Astrocyte (in vitro differentiated cells and primary cell): ENCODE results near the gene CRYBA4. TPM values are rescaled to one million over a fixed set of nuclear protein-coding genes. Genes with fewer than 3 reads are reported as not detected.

ENCODE experiments used
- DNase-seq: peaks from one replicate; pipeline ENCODE4 v3.0.0-alpha.2; 2010; ENCODE audit warnings: low read depth
- FAIRE-seq: peaks from 2 replicates; lab custom pipeline; 2011; peaks lifted over from hg19 to GRCh38; lab: Jason Lieb, UNC
- H2AFZ ChIP-seq: 2 replicates; pipeline ENCODE4 v1.6.0; 2012; ENCODE audit warnings: low read depth, low read length, inconsistent platforms
- H3K27ac ChIP-seq: 2 replicates; pipeline ENCODE4 v1.5.1; 2011; ENCODE audit warnings: low read depth, low read length, inconsistent platforms
- H3K27me3 ChIP-seq: 2 replicates; pipeline ENCODE4 v1.6.0; 2011; ENCODE audit warnings: low read length, inconsistent platforms; ENCODE audit not compliant: insufficient read depth
- H3K36me3 ChIP-seq: 2 replicates; pipeline ENCODE4 v1.5.1; 2011; ENCODE audit warnings: low read length, inconsistent platforms; ENCODE audit not compliant: insufficient read depth
- H3K4me1 ChIP-seq: 2 replicates; pipeline ENCODE4 v1.5.1; 2011; ENCODE audit warnings: low read length, inconsistent platforms; ENCODE audit not compliant: insufficient read depth
- H3K4me2 ChIP-seq: 2 replicates; pipeline ENCODE4 v1.6.0; 2012; ENCODE audit warnings: low read length, inconsistent platforms
- H3K4me3 ChIP-seq: 2 replicates; pipeline ENCODE4 v1.5.1; 2011; ENCODE audit warnings: low read depth, mild to moderate bottlenecking, low read length, inconsistent platforms; ENCODE audit not compliant: insufficient read depth
- H3K79me2 ChIP-seq: 2 replicates; pipeline ENCODE4 v1.6.0; 2012; ENCODE audit warnings: mild to moderate bottlenecking, low read length, inconsistent platforms; ENCODE audit not compliant: insufficient read depth
- H3K9ac ChIP-seq: 2 replicates; pipeline ENCODE4 v1.6.0; 2012; ENCODE audit warnings: mild to moderate bottlenecking, low read length, inconsistent platforms
- H3K9me3 ChIP-seq: 2 replicates; pipeline ENCODE4 v1.5.1; 2012; ENCODE audit warnings: low read depth, mild to moderate bottlenecking, low read length, inconsistent platforms; ENCODE audit not compliant: insufficient read depth
- H4K20me1 ChIP-seq: 2 replicates; pipeline ENCODE4 v1.6.0; 2012; ENCODE audit warnings: low read length, inconsistent platforms; ENCODE audit not compliant: insufficient read depth
- H3K27ac Mint-ChIP-seq: one replicate; pipeline ENCODE4 v1.8.0; 2021; ENCODE audit warnings: mild to moderate bottlenecking, mixed read lengths; ENCODE audit not compliant: unreplicated experiment
- H3K27me3 Mint-ChIP-seq: one replicate; pipeline ENCODE4 v1.8.0; 2021; ENCODE audit warnings: low read depth, mixed read lengths; ENCODE audit not compliant: unreplicated experiment
- H3K36me3 Mint-ChIP-seq: one replicate; pipeline ENCODE4 v1.8.0; 2021; ENCODE audit warnings: low read depth, mixed read lengths; ENCODE audit not compliant: unreplicated experiment
- H3K4me1 Mint-ChIP-seq: one replicate; pipeline ENCODE4 v1.8.0; 2021; ENCODE audit warnings: low read depth, mixed read lengths; ENCODE audit not compliant: unreplicated experiment
- H3K4me3 Mint-ChIP-seq: one replicate; pipeline ENCODE4 v1.8.0; 2021; ENCODE audit warnings: mild to moderate bottlenecking, moderate library complexity, mixed read lengths; ENCODE audit not compliant: unreplicated experiment
- H3K9me3 Mint-ChIP-seq: one replicate; pipeline ENCODE4 v1.8.0; 2021; ENCODE audit warnings: mild to moderate bottlenecking, mixed read lengths; ENCODE audit not compliant: unreplicated experiment
- EZH2 ChIP-seq: IDR thresholded peaks from 2 replicates; pipeline ENCODE4 v1.6.1; 2012; ENCODE audit warnings: mild to moderate bottlenecking, low read length, inconsistent platforms; ENCODE audit not compliant: insufficient read depth
- total RNA-seq: library from RNA; stranded (reverse); gene quantifications from 2 replicates; pipeline ENCODE4 v1.2.1, GENCODE V29; 2021
- TF ChIP-seq, protein P1 (sequence below): IDR thresholded peaks from 2 replicates; pipeline ENCODE4 v1.5.1; 2011; ENCODE audit warnings: low read depth, mild to moderate bottlenecking, inconsistent platforms, low read length, moderate library complexity; ENCODE audit not compliant: insufficient read depth

Gene CRYBA4
- total RNA-seq, 1 donor from 2014 or later = 1.1 TPM

DNA sequence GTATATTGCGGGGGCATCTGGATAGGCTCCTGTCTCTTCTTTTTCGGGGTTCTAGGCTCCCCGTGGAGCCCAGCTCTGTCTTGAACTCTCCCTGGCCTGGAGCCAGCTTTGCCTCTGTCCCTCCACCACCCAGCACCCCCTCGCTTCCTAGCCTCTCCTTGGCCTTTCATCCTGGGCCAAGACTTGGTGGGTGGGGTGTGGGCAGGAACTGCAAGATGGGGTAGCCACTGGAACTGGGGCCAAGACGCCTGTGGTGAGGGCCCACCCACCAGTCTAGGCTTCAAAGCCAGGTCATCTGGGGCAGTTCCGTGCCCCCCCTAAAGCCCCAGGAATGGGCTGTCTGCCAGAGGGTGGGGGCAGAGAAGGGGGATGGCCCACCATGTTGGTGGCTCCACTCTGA lies 2.3 kb upstream of the CRYBA4 start:
- Histone ChIP-seq H3K27ac (no peak overlapping the region), H3K4me1 (peaks cover 5% of the 10 kb centered on the region), H3K4me3 (no peak overlapping the region), H3K36me3 (no peaks in the 10 kb centered on the region), H3K79me2 (no peaks in the 10 kb centered on the region), H3K9ac (no peak overlapping the region), H3K4me2 (no peak overlapping the region), H3K9me3 (no peaks in the 10 kb centered on the region), H3K27me3 (peaks cover 3% of the 10 kb centered on the region), H2AFZ (no peak overlapping the region), H4K20me1 (no peaks in the 10 kb centered on the region)
- Mint-ChIP-seq H3K4me1 (peaks cover 9% of the 10 kb centered on the region), H3K27me3 (peaks cover 26% of the 10 kb centered on the region), H3K9me3 (peaks cover 3% of the 10 kb centered on the region), H3K36me3 (no peaks in the 10 kb centered on the region), H3K4me3 (no peak overlapping the region), H3K27ac (no peak overlapping the region)
- TF ChIP-seq, protein P1, sequence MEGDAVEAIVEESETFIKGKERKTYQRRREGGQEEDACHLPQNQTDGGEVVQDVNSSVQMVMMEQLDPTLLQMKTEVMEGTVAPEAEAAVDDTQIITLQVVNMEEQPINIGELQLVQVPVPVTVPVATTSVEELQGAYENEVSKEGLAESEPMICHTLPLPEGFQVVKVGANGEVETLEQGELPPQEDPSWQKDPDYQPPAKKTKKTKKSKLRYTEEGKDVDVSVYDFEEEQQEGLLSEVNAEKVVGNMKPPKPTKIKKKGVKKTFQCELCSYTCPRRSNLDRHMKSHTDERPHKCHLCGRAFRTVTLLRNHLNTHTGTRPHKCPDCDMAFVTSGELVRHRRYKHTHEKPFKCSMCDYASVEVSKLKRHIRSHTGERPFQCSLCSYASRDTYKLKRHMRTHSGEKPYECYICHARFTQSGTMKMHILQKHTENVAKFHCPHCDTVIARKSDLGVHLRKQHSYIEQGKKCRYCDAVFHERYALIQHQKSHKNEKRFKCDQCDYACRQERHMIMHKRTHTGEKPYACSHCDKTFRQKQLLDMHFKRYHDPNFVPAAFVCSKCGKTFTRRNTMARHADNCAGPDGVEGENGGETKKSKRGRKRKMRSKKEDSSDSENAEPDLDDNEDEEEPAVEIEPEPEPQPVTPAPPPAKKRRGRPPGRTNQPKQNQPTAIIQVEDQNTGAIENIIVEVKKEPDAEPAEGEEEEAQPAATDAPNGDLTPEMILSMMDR = no peak
- TF ChIP-seq EZH2 = no peak
- FAIRE-seq = no peak
- no peak for DNase-seq

DNA sequence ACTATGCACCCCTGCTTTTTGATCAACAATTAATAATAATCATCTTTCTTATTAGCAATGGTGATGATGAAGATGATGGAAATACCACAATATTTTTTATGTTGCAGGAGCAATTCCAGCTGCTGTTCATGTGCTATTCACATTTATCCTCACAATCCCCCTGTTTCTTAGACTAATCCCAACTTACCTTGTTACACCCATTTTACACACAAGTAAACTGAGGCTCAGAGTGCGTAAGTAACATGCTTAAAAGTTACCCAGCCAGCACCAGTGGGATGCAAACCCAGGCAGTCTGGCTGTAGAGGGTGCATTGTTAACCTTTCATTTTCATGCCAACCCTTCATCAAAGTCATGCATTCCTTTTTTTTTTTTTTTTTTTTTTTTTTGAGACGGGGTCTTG lies 1.6 kb upstream of the CRYBA4 start:
- Histone ChIP-seq H3K4me1 (peaks cover 5% of the 10 kb centered on the region), H3K79me2 (no peaks in the 10 kb centered on the region), H4K20me1 (no peaks in the 10 kb centered on the region), H3K9ac (no peak overlapping the region), H3K36me3 (no peaks in the 10 kb centered on the region), H3K27me3 (peaks cover 5% of the 10 kb centered on the region), H3K27ac (no peak overlapping the region), H3K9me3 (no peaks in the 10 kb centered on the region), H3K4me3 (no peak overlapping the region), H2AFZ (no peak overlapping the region), H3K4me2 (no peak overlapping the region)
- DNase-seq (no peak), FAIRE-seq (no peak)
- Mint-ChIP-seq H3K27me3 (peaks cover 32% of the 10 kb centered on the region), H3K9me3 (peaks cover 3% of the 10 kb centered on the region), H3K4me1 (peaks cover 9% of the 10 kb centered on the region), H3K4me3 (no peak overlapping the region), H3K36me3 (no peaks in the 10 kb centered on the region), H3K27ac (no peak overlapping the region)
- no peak for TF ChIP-seq EZH2
- TF ChIP-seq, protein P1 = no peak

DNA sequence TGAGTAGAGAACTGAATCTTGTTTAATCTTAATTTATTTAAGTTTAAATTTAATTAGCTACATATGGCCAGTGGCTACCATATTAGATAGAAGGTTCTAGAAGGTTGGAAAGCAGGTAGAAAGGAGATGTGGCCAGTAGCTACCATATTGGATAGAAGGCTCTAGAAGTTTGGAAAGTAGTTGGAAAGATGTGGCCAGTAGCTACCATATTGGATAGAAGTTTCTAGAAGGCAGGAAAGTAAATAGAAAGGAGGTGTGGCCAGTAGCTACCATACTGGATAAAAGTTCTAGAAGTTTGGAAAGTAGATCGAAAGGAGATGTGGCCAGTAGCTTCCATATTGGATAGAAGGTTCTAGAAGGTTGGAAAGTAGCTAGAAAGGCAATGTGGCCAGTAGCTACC lies 2.2 kb downstream of the CRYBA4 start:
- Histone ChIP-seq H3K27me3 (peaks cover 5% of the 10 kb centered on the region), H3K4me3 (no peak overlapping the region), H3K79me2 (no peaks in the 10 kb centered on the region), H3K9me3 (no peaks in the 10 kb centered on the region), H3K4me2 (no peak overlapping the region), H2AFZ (no peak overlapping the region), H3K4me1 (peaks cover 2% of the 10 kb centered on the region), H3K9ac (no peak overlapping the region), H3K36me3 (no peaks in the 10 kb centered on the region), H3K27ac (no peak overlapping the region), H4K20me1 (no peaks in the 10 kb centered on the region)
- H3K27ac Mint-ChIP-seq = no peak overlapping the region
- TF ChIP-seq EZH2 = no peak
- TF ChIP-seq, protein P1 = no peak
- H3K4me1 Mint-ChIP-seq = peaks cover 2% of the 10 kb centered on the region
- H3K27me3 Mint-ChIP-seq = peaks cover 28% of the 10 kb centered on the region
- H3K9me3 Mint-ChIP-seq = peaks cover 3% of the 10 kb centered on the region
- no peaks in the 10 kb centered on the region for H3K36me3 Mint-ChIP-seq
- no peak overlapping the region for H3K4me3 Mint-ChIP-seq
- DNase-seq = no peak
- FAIRE-seq = no peak
